HAP-1 (cell line): ENCODE measurements around the gene TRMT61A.

Source experiments
- DNase-seq, 2 experiments: peaks; one replicate each; pipeline ENCODE4 v3.0.0-alpha.2; 2016 to 2020; ENCODE audit warnings: low spot score in 2 of 2
- H3K27me3 ChIP-seq: fragments of 250-450 bp; sonication (Bioruptor Pico); 2 replicates; pipeline ENCODE4 v1.5.1; 2020; ENCODE audit warnings: low read depth, mild to moderate bottlenecking, moderate library complexity
- H3K36me3 ChIP-seq: fragments of 250-450 bp; sonication (Bioruptor Pico); replicated peaks from 2 replicates; pipeline ENCODE4 v1.5.1; 2020; ENCODE audit warnings: mild to moderate bottlenecking
- H3K4me1 ChIP-seq: fragments of 250-450 bp; sonication (Bioruptor Pico); 2 replicates; pipeline ENCODE4 v1.5.1; 2020; ENCODE audit warnings: mild to moderate bottlenecking
- H3K4me3 ChIP-seq: fragments of 250-450 bp; sonication (Bioruptor Pico); 2 replicates; pipeline ENCODE4 v1.5.1; 2020; ENCODE audit warnings: mild to moderate bottlenecking, moderate library complexity
- H3K9me3 ChIP-seq: fragments of 250-450 bp; sonication (Bioruptor Pico); 2 replicates; pipeline ENCODE4 v1.5.1; 2020; ENCODE audit warnings: mild to moderate bottlenecking, moderate library complexity
- in situ Hi-C: fragments of 300-500 bp; cut with MboI; formaldehyde crosslinking; loops from 3 replicates; pipeline ENCODE4 v1.14.3; 2020; ENCODE audit warnings: low sequenced_read_pairs, inconsistent platforms, mixed read lengths

TRMT61A gene

GRCh38 chr14:103514596-103515421 lies 14.2 kb upstream of the TRMT61A start:
- H3K4me3 ChIP-seq = no peak overlapping the region
- no peaks in the 10 kb centered on the region for H3K9me3 ChIP-seq
- peaks cover 17% of the 10 kb centered on the region for H3K36me3 ChIP-seq
- no peaks in the 10 kb centered on the region for H3K27me3 ChIP-seq
- H3K4me1 ChIP-seq = no peaks in the 10 kb centered on the region
- no peak for DNase-seq
- in situ Hi-C loops = no loop called here

GRCh38 chr14:103516426-103517173 lies 12.4 kb upstream of the TRMT61A start:
- in situ Hi-C loops = no loop called here
- Histone ChIP-seq H3K4me1 (no peaks in the 10 kb centered on the region), H3K36me3 (peaks cover 29% of the 10 kb centered on the region), H3K4me3 (no peak overlapping the region), H3K9me3 (no peaks in the 10 kb centered on the region), H3K27me3 (no peaks in the 10 kb centered on the region)
- no peak for DNase-seq

- Histone ChIP-seq H3K27me3 (no peaks in the 10 kb centered on the region), H3K4me3 (no peak overlapping the region), H3K9me3 (no peaks in the 10 kb centered on the region), H3K36me3 (peaks cover 29% of the 10 kb centered on the region), H3K4me1 (no peaks in the 10 kb centered on the region)
- no peak for DNase-seq
- in situ Hi-C loops = no loop called here
These were observed 11.8 kb upstream of the TRMT61A start for GRCh38 chr14:103517174-103517566.

GRCh38 chr14:103517721-103518421 lies 11.1 kb upstream of the TRMT61A start:
- no peak for DNase-seq
- peaks cover 29% of the 10 kb centered on the region for H3K36me3 ChIP-seq
- no peak overlapping the region for H3K4me3 ChIP-seq
- no peaks in the 10 kb centered on the region for H3K9me3 ChIP-seq
- in situ Hi-C loops = no loop called here
- peaks cover 2% of the 10 kb centered on the region; the same call in 1 of the 2 replicates for H3K4me1 ChIP-seq
- no peaks in the 10 kb centered on the region for H3K27me3 ChIP-seq

- Histone ChIP-seq H3K9me3 (no peaks in the 10 kb centered on the region), H3K4me3 (no peak overlapping the region), H3K4me1 (peaks cover 3% of the 10 kb centered on the region; the same call in 1 of the 2 replicates), H3K27me3 (no peaks in the 10 kb centered on the region), H3K36me3 (peaks cover 29% of the 10 kb centered on the region)
- peak in 1 of 2 experiments; percentile 85 for DNase-seq
- in situ Hi-C loops = no loop called here
These were observed 10.5 kb upstream of the TRMT61A start for GRCh38 chr14:103518422-103519042.

GRCh38 chr14:103519043-103519836 lies 9.8 kb upstream of the TRMT61A start:
- Histone ChIP-seq H3K4me1 (peaks cover 3% of the 10 kb centered on the region; the same call in 1 of the 2 replicates), H3K27me3 (no peaks in the 10 kb centered on the region), H3K4me3 (no peak overlapping the region), H3K9me3 (no peaks in the 10 kb centered on the region), H3K36me3 (peaks cover 29% of the 10 kb centered on the region)
- DNase-seq = no peak
- in situ Hi-C loops = no loop called here

GRCh38 chr14:103519837-103520212 lies 9.2 kb upstream of the TRMT61A start:
- Histone ChIP-seq H3K9me3 (no peaks in the 10 kb centered on the region), H3K4me3 (no peak overlapping the region), H3K27me3 (no peaks in the 10 kb centered on the region), H3K4me1 (peaks cover 3% of the 10 kb centered on the region; the same call in 1 of the 2 replicates), H3K36me3 (peaks cover 29% of the 10 kb centered on the region)
- DNase-seq = no peak
- in situ Hi-C loops = no loop called here

- H3K9me3 ChIP-seq = no peaks in the 10 kb centered on the region
- peak overlapping the region; percentile 75 for H3K4me3 ChIP-seq
- in situ Hi-C loops = no loop called here
- H3K36me3 ChIP-seq = peaks cover 29% of the 10 kb centered on the region
- no peaks in the 10 kb centered on the region for H3K27me3 ChIP-seq
- H3K4me1 ChIP-seq = peaks cover 3% of the 10 kb centered on the region; the same call in 1 of the 2 replicates
- DNase-seq = no peak
These were observed 8.7 kb upstream of the TRMT61A start for GRCh38 chr14:103520269-103520656.

- Histone ChIP-seq H3K4me1 (peaks cover 3% of the 10 kb centered on the region; the same call in 1 of the 2 replicates), H3K9me3 (no peaks in the 10 kb centered on the region), H3K36me3 (peaks cover 29% of the 10 kb centered on the region), H3K27me3 (no peaks in the 10 kb centered on the region), H3K4me3 (peak overlapping the region; percentile 75)
- in situ Hi-C loops = no loop called here
- peak; percentile 65 to 91 for DNase-seq
These were observed 8.1 kb upstream of the TRMT61A start for GRCh38 chr14:103520657-103521437.

GRCh38 chr14:103521438-103521950 lies 7.5 kb upstream of the TRMT61A start:
- in situ Hi-C loops = no loop called here
- Histone ChIP-seq H3K36me3 (peaks cover 29% of the 10 kb centered on the region), H3K4me1 (peaks cover 3% of the 10 kb centered on the region; the same call in 1 of the 2 replicates), H3K27me3 (no peaks in the 10 kb centered on the region), H3K9me3 (no peaks in the 10 kb centered on the region), H3K4me3 (peak overlapping the region; percentile 75)
- no peak for DNase-seq

GRCh38 chr14:103521951-103522563 lies 6.9 kb upstream of the TRMT61A start:
- Histone ChIP-seq H3K27me3 (no peaks in the 10 kb centered on the region), H3K4me3 (peak overlapping the region; percentile 75), H3K4me1 (peaks cover 3% of the 10 kb centered on the region; the same call in 1 of the 2 replicates), H3K36me3 (peaks cover 29% of the 10 kb centered on the region), H3K9me3 (no peaks in the 10 kb centered on the region)
- in situ Hi-C loops = no loop called here
- peak in 1 of 2 experiments; percentile 67 for DNase-seq
